Hepatocyte (in vitro differentiated cells): ENCODE data around the gene RPL14. TPM values are rescaled to one million over a fixed set of nuclear protein-coding genes. Genes with fewer than 3 reads are reported as not detected.
A peak's percentile ranks its signal among the peaks of the same experiment; 100 is the strongest.

Experiments
- DNase-seq: peaks from one replicate; pipeline ENCODE4 v3.0.0-alpha.2; 2016; ENCODE audit warnings: low spot score
- H2AFZ ChIP-seq: fragments of 200-600 bp; sonication (generic); 2 replicates; pipeline ENCODE4 v1.6.0; 2016; ENCODE audit warnings: antibody characterized with exemption, mild to moderate bottlenecking
- H3K27ac ChIP-seq: fragments of 200-600 bp; sonication (generic); 2 replicates; pipeline ENCODE4 v1.5.1; 2016; ENCODE audit warnings: mild to moderate bottlenecking
- H3K27me3 ChIP-seq: fragments of 200-600 bp; sonication (generic); 2 replicates; pipeline ENCODE4 v1.6.1; 2016
- H3K36me3 ChIP-seq: fragments of 200-600 bp; sonication (generic); replicated peaks from 2 replicates; pipeline ENCODE4 v1.5.1; 2016; ENCODE audit warnings: low read depth; ENCODE audit not compliant: insufficient read depth
- H3K4me1 ChIP-seq: fragments of 200-600 bp; sonication (generic); 2 replicates; pipeline ENCODE4 v1.5.1; 2016; ENCODE audit warnings: mild to moderate bottlenecking, moderate library complexity; ENCODE audit not compliant: insufficient read depth
- H3K4me2 ChIP-seq: fragments of 200-600 bp; sonication (generic); 2 replicates; pipeline ENCODE4 v1.6.0; 2016
- H3K4me3 ChIP-seq: fragments of 200-600 bp; sonication (generic); 2 replicates; pipeline ENCODE4 v1.5.1; 2016; ENCODE audit warnings: mild to moderate bottlenecking
- H3K79me2 ChIP-seq: fragments of 200-600 bp; sonication (generic); 2 replicates; pipeline ENCODE4 v1.6.0; 2017; ENCODE audit warnings: mild to moderate bottlenecking
- H3K9me2 ChIP-seq: fragments of 200-600 bp; sonication (generic); replicated peaks from 2 replicates; pipeline ENCODE4 v1.6.0; 2017; ENCODE audit warnings: mild to moderate bottlenecking; ENCODE audit not compliant: insufficient read depth
- H3K9me3 ChIP-seq: fragments of 200-600 bp; sonication (generic); 2 replicates; pipeline ENCODE4 v1.5.1; 2016; ENCODE audit warnings: low read depth, mild to moderate bottlenecking
- H4K20me1 ChIP-seq: fragments of 200-600 bp; sonication (generic); 2 replicates; pipeline ENCODE4 v1.6.0; 2016; ENCODE audit warnings: mild to moderate bottlenecking; ENCODE audit not compliant: insufficient read depth, poor library complexity, severe bottlenecking
- EZH2 ChIP-seq: fragments of 200-600 bp; sonication (generic); IDR thresholded peaks from 2 replicates; pipeline ENCODE4 v1.6.1; 2016; ENCODE audit warnings: antibody characterized with exemption, mild to moderate bottlenecking, borderline replicate concordance
- EZH2phosphoT487 ChIP-seq: fragments of 200-600 bp; sonication (generic); IDR thresholded peaks from one replicate; pipeline ENCODE4 v1.6.1; 2018; ENCODE audit warnings: antibody characterized with exemption, mild to moderate bottlenecking, low read depth, moderate library complexity; ENCODE audit not compliant: unreplicated experiment, severe bottlenecking
- WGBS: methylation state at CpG from one replicate; pipeline ENCODE4 v1.1.6; 2016; ENCODE audit warnings: low lambda C conversion rate; ENCODE audit errors: missing lambda C conversion rate; 5-methylcytosine and 5-hydroxymethylcytosine counted together
- polyA plus RNA-seq: library from polyadenylated mRNA; unstranded; fragments of >200 nt; fragmentation: Nextera tagmentation; extraction: Ambion mirVana; gene quantifications from 2 replicates; pipeline ENCODE4 v1.2.1, GENCODE V29; 2016
- total RNA-seq: library from RNA; depleted of rRNA; stranded (reverse); fragments of >200 nt; gene quantifications from 2 replicates; pipeline ENCODE4 v1.2.3, GENCODE V29; 2014
- TF ChIP-seq, protein P1 (sequence below): fragments of 200-600 bp; sonication (generic); IDR thresholded peaks from 2 replicates; pipeline ENCODE4 v1.5.1; 2016; ENCODE audit warnings: antibody characterized with exemption, mild to moderate bottlenecking; ENCODE audit not compliant: poor library complexity

Gene RPL14
- total and polyA plus RNA-seq, 2 experiments from 2014 or later = 395 to 492 TPM

DNA sequence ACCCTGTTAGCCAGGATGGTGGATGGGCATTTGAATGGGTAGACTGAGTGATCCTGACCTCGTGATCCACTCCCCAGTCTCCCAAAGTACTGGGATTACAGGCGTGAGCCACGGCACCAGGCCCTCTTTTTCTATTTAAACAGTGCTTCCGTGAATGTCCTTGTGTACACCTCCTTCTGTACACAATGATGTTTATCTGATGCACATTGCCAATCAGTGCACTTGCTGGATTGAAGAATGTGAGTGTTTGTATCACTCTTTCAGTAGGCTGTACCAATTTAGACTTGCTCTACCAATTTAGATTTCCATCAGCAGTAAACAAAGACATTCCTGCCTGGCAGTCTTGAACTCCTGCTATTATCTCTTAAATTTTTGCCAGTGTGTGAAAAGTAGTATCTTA is 10.9 kb downstream of the RPL14 start:
- Histone ChIP-seq H3K79me2 (no peaks in the 10 kb centered on the region), H3K4me2 (no peak overlapping the region), H3K4me1 (no peaks in the 10 kb centered on the region), H3K27me3 (no peaks in the 10 kb centered on the region), H3K9me3 (no peaks in the 10 kb centered on the region), H4K20me1 (no peaks in the 10 kb centered on the region), H3K4me3 (no peak overlapping the region), H3K9me2 (no peaks in the 10 kb centered on the region), H2AFZ (no peak overlapping the region), H3K36me3 (no peaks in the 10 kb centered on the region), H3K27ac (no peak overlapping the region)
- 53% methylated on average over 4 of the region's 4 CpGs for WGBS
- no peak for DNase-seq
- TF ChIP-seq EZH2 = no peak
- TF ChIP-seq, protein P1, sequence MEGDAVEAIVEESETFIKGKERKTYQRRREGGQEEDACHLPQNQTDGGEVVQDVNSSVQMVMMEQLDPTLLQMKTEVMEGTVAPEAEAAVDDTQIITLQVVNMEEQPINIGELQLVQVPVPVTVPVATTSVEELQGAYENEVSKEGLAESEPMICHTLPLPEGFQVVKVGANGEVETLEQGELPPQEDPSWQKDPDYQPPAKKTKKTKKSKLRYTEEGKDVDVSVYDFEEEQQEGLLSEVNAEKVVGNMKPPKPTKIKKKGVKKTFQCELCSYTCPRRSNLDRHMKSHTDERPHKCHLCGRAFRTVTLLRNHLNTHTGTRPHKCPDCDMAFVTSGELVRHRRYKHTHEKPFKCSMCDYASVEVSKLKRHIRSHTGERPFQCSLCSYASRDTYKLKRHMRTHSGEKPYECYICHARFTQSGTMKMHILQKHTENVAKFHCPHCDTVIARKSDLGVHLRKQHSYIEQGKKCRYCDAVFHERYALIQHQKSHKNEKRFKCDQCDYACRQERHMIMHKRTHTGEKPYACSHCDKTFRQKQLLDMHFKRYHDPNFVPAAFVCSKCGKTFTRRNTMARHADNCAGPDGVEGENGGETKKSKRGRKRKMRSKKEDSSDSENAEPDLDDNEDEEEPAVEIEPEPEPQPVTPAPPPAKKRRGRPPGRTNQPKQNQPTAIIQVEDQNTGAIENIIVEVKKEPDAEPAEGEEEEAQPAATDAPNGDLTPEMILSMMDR = no peak
- no peak for TF ChIP-seq EZH2phosphoT487

DNA sequence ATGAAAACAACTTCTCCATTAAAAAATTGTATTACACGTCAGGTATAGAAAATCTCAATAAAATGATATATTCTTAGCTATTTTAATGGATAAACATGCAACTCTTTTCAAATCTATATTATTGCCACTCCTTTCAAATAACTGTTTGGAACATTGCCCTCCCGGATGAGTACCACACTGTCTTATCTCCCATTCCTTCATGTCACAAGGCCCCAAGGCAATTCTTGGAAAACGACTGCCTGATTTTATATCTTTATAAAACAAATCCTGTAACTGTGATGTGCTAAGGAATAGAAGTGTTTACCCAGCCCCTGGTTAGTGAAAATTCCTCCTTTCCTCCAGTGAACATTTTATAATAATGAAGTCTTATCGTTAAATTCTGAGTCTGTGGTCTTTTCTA is 13.6 kb downstream of the RPL14 start:
- Histone ChIP-seq H3K4me2 (no peak overlapping the region), H2AFZ (no peak overlapping the region), H3K27ac (no peak overlapping the region), H3K4me3 (no peak overlapping the region), H4K20me1 (no peaks in the 10 kb centered on the region), H3K79me2 (no peaks in the 10 kb centered on the region), H3K9me2 (no peaks in the 10 kb centered on the region), H3K4me1 (no peaks in the 10 kb centered on the region), H3K36me3 (no peaks in the 10 kb centered on the region), H3K27me3 (no peaks in the 10 kb centered on the region), H3K9me3 (no peaks in the 10 kb centered on the region)
- TF ChIP-seq EZH2phosphoT487 (no peak), EZH2 (no peak)
- TF ChIP-seq, protein P1 = no peak
- 80% methylated on average over 4 of the region's 4 CpGs for WGBS
- no peak for DNase-seq

DNA sequence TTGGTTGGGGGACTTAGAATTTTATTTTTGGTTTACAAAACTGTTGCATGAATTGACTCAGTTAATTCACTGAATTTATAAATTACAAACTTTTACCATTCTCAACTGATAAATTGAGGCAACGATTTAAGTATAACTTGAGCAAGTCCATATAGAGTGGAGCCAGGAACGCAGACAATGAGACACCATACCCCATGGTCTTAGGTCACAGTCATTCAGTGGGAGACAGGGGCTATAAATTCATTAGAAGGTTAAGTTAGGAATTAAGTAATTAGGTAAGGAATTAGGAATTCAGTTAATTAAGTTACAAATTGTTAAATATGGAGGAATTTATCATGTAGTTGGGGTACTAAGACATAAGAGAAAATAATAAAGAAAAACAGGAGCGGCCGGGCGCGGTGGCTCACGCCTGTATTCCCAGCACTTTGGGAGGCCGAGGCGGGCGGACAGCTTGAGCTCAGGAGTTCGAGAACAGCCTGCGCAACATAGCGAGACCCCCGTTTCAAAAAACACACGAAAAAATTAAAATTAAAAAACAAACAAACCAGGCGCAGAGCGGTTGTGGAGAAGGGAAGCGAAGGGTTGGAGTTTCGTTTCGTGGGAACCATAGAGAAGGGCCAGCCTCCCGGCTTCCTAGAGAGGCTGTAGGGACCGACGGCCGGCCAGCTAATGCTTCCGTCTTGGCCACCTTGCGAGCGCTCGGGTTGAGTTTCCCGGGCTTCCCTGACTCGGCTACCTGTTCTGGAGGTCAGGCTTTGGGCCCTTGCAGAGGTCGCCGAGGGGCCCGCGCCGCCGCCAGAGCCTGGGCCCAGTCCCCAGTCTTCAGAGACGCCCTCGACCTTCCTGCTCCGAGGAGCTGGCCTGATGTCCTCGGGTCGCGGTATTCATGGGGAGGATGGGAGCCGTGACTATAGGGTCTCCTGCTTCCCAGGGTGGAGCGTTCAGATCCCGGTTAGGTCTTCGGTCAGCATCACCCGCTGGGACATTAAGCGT is 19.6 kb downstream of the RPL14 start, which contains the start of gene ZNF619:
Gene ZNF619, plus strand, starts transcription at position 645 of the 993 bp plus-strand sequence. CDS start 858 bp downstream, outside the sequence.
- no peaks in the 10 kb centered on the region for H3K9me2 ChIP-seq
- H3K27me3 ChIP-seq = no peaks in the 10 kb centered on the region
- TF ChIP-seq EZH2phosphoT487 = no peak
- TF ChIP-seq, protein P1 = no peak
- TF ChIP-seq EZH2 = no peak
- H3K9me3 ChIP-seq = no peaks in the 10 kb centered on the region
- peak within 1 kb of the TSS; percentile 80 for H3K4me2 ChIP-seq
- peaks cover 4% of the 10 kb centered on the region for H3K4me1 ChIP-seq
- 27% methylated on average over 48 of the region's 48 CpGs for WGBS
- no peaks in the 10 kb centered on the region for H3K36me3 ChIP-seq
- H3K4me3 ChIP-seq = peak within 1 kb of the TSS; percentile 82
- peak; percentile 83 for DNase-seq
- peak within 1 kb of the TSS; percentile 52 for H3K27ac ChIP-seq
- H2AFZ ChIP-seq = peak within 1 kb of the TSS; percentile 97
- no peaks in the 10 kb centered on the region for H4K20me1 ChIP-seq
- H3K79me2 ChIP-seq = no peaks in the 10 kb centered on the region
